GM12873 (cell line): Measurements from ENCODE around the gene CDC42BPG.

Source experiments
- CTCF ChIP-seq: IDR thresholded peaks from 2 replicates; pipeline ENCODE4 v1.5.1; 2012; ENCODE audit warnings: low read depth, mild to moderate bottlenecking, moderate library complexity, low read length, control low read depth; ENCODE audit not compliant: insufficient read depth; ENCODE audit errors: missing control alignments

Gene CDC42BPG, protein sequence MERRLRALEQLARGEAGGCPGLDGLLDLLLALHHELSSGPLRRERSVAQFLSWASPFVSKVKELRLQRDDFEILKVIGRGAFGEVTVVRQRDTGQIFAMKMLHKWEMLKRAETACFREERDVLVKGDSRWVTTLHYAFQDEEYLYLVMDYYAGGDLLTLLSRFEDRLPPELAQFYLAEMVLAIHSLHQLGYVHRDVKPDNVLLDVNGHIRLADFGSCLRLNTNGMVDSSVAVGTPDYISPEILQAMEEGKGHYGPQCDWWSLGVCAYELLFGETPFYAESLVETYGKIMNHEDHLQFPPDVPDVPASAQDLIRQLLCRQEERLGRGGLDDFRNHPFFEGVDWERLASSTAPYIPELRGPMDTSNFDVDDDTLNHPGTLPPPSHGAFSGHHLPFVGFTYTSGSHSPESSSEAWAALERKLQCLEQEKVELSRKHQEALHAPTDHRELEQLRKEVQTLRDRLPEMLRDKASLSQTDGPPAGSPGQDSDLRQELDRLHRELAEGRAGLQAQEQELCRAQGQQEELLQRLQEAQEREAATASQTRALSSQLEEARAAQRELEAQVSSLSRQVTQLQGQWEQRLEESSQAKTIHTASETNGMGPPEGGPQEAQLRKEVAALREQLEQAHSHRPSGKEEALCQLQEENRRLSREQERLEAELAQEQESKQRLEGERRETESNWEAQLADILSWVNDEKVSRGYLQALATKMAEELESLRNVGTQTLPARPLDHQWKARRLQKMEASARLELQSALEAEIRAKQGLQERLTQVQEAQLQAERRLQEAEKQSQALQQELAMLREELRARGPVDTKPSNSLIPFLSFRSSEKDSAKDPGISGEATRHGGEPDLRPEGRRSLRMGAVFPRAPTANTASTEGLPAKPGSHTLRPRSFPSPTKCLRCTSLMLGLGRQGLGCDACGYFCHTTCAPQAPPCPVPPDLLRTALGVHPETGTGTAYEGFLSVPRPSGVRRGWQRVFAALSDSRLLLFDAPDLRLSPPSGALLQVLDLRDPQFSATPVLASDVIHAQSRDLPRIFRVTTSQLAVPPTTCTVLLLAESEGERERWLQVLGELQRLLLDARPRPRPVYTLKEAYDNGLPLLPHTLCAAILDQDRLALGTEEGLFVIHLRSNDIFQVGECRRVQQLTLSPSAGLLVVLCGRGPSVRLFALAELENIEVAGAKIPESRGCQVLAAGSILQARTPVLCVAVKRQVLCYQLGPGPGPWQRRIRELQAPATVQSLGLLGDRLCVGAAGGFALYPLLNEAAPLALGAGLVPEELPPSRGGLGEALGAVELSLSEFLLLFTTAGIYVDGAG (N-terminal part only)

GRCh38 chr11:64844330-64845128 is at the start of gene CDC42BPG:
TSS of gene CDC42BPG (minus strand) at chr11:64844653. CDS start at chr11:64844569, 84 bp downstream.
- peak; percentile 64 for TF ChIP-seq CTCF

DNA sequence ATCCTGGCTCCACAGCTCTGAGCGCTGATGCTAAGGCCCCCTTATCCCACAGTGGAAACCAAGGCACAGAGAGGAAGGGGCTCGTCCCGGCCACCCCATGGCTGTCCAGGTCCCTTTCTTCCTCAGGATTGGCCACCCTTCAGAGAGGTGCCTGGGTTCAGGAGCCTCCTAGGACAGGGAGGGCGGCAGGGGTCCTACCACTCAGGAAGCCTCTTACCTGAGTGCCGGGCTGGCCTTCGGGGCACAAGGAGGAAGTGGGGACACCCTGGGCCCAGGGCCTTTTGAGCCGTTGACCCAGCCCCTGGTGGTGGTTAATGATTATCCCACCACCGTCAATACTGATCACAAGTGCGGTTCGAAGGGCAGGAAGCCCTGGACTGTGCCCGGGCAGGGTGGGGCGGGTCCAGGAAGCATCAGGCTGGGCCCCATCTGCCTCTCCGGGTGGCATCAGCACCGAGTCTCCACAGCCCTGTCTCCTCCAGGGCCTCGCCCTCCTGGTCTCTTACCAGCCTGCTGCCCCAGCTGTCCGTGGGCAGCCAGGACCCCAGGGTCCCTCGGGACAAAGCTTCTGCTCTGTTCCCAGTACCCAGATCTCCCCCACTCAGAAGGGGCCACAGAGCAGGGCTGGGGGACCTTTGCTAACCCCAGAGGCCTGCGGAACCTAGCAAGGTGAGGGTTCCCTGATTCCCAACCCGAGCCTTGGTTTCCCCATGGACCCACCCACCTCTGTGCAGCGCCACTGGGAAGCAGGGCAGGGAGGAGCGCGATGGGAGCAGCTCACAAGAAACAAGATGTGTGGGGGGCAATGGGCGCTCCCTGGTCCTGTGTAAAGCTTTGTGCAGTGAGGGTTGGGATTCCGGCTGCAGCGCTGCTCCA is 49.0 kb upstream of the CDC42BPG start:
- peak; percentile 4 for TF ChIP-seq CTCF

DNA sequence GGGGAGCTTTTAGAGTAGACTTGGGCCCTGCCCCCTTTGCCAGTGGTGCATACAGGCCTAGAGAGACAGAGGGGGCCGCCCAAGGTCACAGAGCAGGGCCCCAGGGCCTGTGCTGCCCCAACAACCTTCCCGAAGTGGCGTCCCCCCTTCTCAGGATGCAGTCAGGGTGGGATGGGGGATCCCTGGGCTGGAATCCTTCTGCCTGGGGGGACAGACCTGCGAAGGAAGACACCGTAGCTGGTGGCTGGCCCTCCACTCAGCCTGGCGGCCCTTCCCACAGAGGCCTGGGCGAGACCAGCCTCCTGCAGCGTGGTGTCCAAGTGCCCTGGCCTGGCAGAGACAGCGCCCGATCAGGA is 48.4 kb upstream of the CDC42BPG start:
- no peak for TF ChIP-seq CTCF

DNA sequence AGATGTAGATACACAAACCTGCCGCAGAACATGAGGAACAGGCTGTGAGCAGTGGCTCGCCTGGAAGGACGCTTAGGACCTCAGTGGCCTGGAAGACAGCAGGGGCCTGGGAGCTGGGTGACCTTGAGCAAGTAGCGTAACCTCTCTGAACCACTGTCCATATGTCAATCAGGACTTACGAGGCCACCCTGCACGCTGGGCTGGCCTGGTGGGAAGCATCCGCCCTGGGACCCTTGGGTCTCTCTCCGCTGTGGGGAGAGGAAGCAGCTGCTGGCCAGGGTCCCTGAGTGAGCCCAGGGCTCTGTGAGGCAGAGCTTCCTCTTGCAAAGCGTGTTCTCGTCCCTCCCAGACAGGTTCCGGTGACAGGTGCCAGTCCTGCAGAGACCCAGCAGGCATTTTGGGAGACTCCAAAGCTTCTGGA is 48.0 kb upstream of the CDC42BPG start:
- TF ChIP-seq CTCF = no peak

DNA sequence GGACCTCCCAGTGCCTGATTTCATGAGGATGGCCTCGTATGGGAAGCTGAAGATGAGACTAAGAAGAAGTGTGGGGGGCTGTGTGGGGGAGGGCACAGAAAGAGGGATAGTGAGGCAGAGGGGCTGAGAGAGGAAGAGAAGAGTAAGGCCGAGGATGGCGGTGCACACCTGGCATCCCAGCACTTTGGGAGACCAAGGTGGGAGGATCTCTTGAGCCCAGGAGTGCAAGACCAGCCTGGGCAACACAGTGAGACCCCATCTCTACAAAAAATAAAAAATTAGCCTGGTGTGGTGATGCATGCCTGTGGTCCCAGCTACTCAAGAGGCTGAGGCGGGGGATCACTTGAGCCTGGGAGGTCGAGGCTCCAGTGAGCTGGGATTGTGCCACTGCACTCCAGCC is 47.4 kb upstream of the CDC42BPG start:
- no peak for TF ChIP-seq CTCF

DNA sequence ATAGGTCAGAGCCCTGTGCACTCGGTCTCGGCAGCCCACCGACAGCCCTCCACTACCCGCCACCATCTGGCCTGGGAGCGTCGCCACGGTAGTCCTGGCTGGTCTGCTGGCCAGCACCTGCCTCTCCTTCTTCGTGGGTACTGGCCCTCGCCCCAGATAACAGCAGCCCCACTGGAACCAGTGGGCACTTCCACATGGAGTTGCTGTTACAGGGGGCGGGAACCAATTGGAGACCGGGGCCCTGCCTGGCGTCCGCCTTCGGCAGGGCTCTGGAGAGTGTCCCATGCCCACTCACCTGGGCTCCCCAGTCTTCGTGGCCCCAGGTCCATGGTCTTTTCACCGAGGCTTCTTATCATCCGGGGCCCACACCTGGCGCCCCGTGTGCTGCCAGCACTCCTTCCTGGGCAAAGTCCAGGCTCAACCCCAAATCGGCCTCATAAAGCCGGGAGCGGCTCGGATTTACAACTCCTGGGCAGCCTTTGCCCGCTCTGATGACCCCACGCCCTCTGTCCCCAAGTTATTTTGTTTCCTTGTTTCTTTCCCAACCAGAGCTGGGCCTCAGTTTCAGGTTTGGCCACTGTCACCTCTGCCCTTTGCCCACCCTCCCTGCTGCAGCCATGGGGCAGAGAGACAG is 46.9 kb upstream of the CDC42BPG start:
- no peak for TF ChIP-seq CTCF
